ENCODE results near the gene CDK3. TPM values are rescaled to one million over a fixed set of nuclear protein-coding genes. Genes with fewer than 3 reads are reported as not detected.

CDK3 gene
- total RNA-seq, 2 donors from 2014 or later, result 8.7 to 9.1 TPM

GRCh38 chr17:75998327-75998795 is 2.3 kb upstream of the CDK3 start:
- DNase-seq (no peak), ATAC-seq (replicated peaks in 1 of 2) (no peak)
- peak overlapping the region in 1 of 2 donors; percentile 15 for H3K4me3 Mint-ChIP-seq
- H3K36me3 Mint-ChIP-seq (ENCODE audit: insufficient read depth in 2 of 2), result no peaks in the 10 kb centered on the region
- H3K4me1 Mint-ChIP-seq (ENCODE audit: low read depth), result peaks cover 21% of the 10 kb centered on the region
- H3K27me3 Mint-ChIP-seq (ENCODE audit: low read depth), result no peaks in the 10 kb centered on the region
- H3K9me3 Mint-ChIP-seq, result no peaks in the 10 kb centered on the region
- H3K27ac Mint-ChIP-seq, result peak overlapping the region; percentile 62

DNA sequence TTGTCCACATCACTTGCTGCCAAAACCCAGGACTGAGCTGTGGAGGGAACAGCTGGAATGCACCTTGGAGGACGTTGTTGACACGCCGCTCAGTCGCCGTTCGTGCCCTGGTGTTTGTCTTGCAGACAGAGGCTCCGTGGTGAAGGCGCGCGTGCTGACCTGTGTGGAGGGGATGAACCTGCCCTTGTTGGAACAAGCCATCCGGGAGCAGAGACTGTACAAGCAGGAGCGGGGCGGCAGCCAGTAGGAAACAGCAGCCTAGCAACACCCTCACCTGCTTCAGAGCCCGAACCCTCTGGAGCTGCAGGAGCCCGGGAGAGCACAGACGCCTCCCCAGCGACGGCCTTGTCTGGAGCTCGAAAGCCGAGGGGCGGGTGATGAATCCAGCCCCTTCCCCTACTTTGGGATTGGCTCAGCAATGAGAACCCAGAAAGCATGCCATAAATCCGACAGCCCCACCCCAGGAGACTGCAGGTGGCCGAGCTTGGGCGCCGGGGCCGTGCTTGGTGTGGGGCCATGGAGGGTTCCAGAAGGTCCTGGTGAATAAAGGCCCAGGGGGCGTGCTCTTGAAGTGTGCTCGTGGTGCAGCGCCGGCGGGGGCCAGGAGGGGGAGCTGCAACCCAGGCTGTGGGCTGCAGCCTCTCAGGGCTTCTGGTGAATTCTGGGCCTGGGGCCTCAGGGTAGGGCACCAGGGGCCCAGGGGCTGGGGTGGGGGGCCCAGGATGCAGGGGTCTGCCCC is 470 bp upstream of the CDK3 start:
- Mint-ChIP-seq H3K9me3 (no peaks in the 10 kb centered on the region), H3K4me3 (no peak overlapping the region), H3K27me3 (ENCODE audit: low read depth) (no peaks in the 10 kb centered on the region), H3K36me3 (ENCODE audit: insufficient read depth in 2 of 2) (no peaks in the 10 kb centered on the region), H3K27ac (no peak overlapping the region), H3K4me1 (ENCODE audit: low read depth) (peaks cover 21% of the 10 kb centered on the region)
- ATAC-seq (replicated peaks in 1 of 2), result peak; percentile 70 to 75
- DNase-seq, result peak; percentile 70 to 80

- ATAC-seq (replicated peaks in 1 of 2) (no peak), DNase-seq (no peak)
- H3K36me3 Mint-ChIP-seq (ENCODE audit: insufficient read depth in 2 of 2), result no peaks in the 10 kb centered on the region
- H3K4me3 Mint-ChIP-seq, result no peak overlapping the region
- H3K27ac Mint-ChIP-seq, result no peak overlapping the region
- H3K4me1 Mint-ChIP-seq (ENCODE audit: low read depth), result peaks cover 7% of the 10 kb centered on the region
- no peaks in the 10 kb centered on the region for H3K27me3 Mint-ChIP-seq (ENCODE audit: low read depth)
- H3K9me3 Mint-ChIP-seq, result no peaks in the 10 kb centered on the region
These were observed 1.4 kb downstream of the CDK3 start for GRCh38 chr17:76002100-76002499.

- Mint-ChIP-seq H3K27ac (no peak overlapping the region), H3K4me1 (ENCODE audit: low read depth) (no peaks in the 10 kb centered on the region), H3K4me3 (no peak overlapping the region), H3K36me3 (ENCODE audit: insufficient read depth in 2 of 2) (no peaks in the 10 kb centered on the region), H3K27me3 (ENCODE audit: low read depth) (no peaks in the 10 kb centered on the region), H3K9me3 (no peaks in the 10 kb centered on the region)
- ATAC-seq (replicated peaks in 1 of 2) (no peak), DNase-seq (no peak)
These were observed 3.3 kb downstream of the CDK3 start for GRCh38 chr17:76003915-76004314.

- Mint-ChIP-seq H3K27me3 (ENCODE audit: low read depth) (no peaks in the 10 kb centered on the region), H3K9me3 (no peaks in the 10 kb centered on the region), H3K4me3 (no peak overlapping the region), H3K36me3 (ENCODE audit: insufficient read depth in 2 of 2) (no peaks in the 10 kb centered on the region), H3K27ac (no peak overlapping the region), H3K4me1 (ENCODE audit: low read depth) (no peaks in the 10 kb centered on the region)
- no peak for ATAC-seq (replicated peaks in 1 of 2)
- DNase-seq, result no peak
These were observed 4.2 kb downstream of the CDK3 start for GRCh38 chr17:76004750-76005262.

- Mint-ChIP-seq H3K27me3 (ENCODE audit: low read depth) (no peaks in the 10 kb centered on the region), H3K36me3 (ENCODE audit: insufficient read depth in 2 of 2) (no peaks in the 10 kb centered on the region), H3K4me3 (no peak overlapping the region), H3K27ac (peak overlapping the region; percentile 0), H3K4me1 (ENCODE audit: low read depth) (no peaks in the 10 kb centered on the region), H3K9me3 (no peaks in the 10 kb centered on the region)
- peak; percentile 70 to 73 for ATAC-seq (replicated peaks in 1 of 2)
- peak; percentile 83 to 91 for DNase-seq
These were observed 4.9 kb downstream of the CDK3 start for GRCh38 chr17:76005263-76006149.

DNA sequence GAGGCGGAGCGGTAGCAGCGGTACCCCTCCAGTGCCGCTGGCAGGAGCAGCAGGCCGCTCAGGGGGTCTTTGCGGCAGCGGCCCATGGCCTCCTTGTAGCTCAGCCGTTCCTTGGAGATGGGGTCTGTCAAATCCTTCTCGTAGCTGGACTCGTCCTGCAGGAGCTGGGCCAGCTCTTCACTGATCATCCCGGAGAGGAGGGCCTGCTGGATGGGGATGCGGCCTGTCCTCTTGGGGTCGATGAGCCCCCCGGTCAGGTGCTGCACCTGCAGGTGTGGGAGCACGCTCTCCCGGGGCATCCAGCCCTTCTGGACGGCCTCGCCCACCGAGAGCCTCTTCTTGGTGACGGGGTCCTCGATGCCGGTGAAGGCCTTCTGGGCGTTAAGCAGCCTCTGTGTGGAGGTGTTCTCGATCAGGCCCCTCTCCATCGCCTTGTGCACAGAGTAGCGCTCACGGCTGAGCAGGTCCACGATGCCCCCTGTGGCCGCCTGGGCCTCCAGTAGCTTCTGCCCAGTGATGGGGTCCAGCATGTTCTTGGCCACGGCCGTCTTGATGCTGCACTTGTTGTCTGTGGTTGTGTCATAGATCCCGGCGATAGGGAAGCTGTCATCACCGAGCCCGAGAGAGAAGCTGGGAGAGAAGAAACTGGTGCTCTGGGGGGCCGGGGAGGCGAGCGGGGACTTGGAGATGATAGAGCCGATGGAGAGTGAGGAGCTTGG is 6.6 kb downstream of the CDK3 start:
- no peaks in the 10 kb centered on the region for H3K27me3 Mint-ChIP-seq (ENCODE audit: low read depth)
- no peak overlapping the region for H3K4me3 Mint-ChIP-seq
- no peaks in the 10 kb centered on the region for H3K9me3 Mint-ChIP-seq

DNA sequence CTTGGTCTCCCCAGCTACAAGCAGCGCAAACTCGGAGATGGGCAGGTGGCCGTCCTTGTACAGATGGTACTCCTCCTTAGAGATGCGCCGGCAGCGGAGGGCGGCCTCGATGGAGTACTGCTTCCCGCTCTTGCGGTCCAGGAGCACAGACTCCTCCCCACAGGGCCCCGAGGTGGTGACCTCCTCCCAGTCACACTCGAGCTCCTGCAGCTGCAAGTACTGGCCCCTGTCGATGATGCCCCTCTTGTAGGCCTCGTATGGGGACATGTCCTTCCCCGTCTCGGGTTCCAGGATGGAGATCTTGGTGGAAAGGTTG is 7.2 kb downstream of the CDK3 start:
- Mint-ChIP-seq H3K27ac (no peak overlapping the region), H3K4me1 (ENCODE audit: low read depth) (no peaks in the 10 kb centered on the region), H3K9me3 (no peaks in the 10 kb centered on the region), H3K36me3 (ENCODE audit: insufficient read depth in 2 of 2) (no peaks in the 10 kb centered on the region), H3K27me3 (ENCODE audit: low read depth) (no peaks in the 10 kb centered on the region), H3K4me3 (no peak overlapping the region)
- ATAC-seq (replicated peaks in 1 of 2) (no peak), DNase-seq (no peak)

More for the DNA sequence above, 6.6 kb downstream of the CDK3 start:
- no peaks in the 10 kb centered on the region for H3K4me1 Mint-ChIP-seq (ENCODE audit: low read depth)
- no peaks in the 10 kb centered on the region for H3K36me3 Mint-ChIP-seq (ENCODE audit: insufficient read depth in 2 of 2)
- no peak for ATAC-seq (replicated peaks in 1 of 2)
- no peak overlapping the region for H3K27ac Mint-ChIP-seq
- DNase-seq, result no peak

DNA sequence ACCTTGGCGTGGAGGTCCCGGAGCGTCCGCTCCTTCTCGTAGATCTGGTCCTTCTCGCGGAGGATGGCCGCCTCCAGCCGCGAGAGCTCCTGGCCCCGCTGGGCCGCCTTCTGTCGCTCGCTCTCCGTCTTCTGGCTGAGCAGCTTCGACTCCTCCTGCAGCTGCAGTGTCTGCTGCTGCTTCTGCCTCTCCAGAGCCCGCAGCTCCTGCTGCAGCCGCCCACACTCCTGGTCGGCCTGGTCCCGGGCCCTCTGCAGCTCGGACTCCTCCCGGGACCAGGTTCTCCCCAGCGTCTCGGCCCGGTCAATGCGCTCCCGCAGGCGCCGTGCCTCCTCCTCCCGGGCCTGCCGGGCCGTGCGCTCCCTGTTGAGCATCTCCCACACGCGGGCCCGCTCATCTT is 7.6 kb downstream of the CDK3 start:
- Mint-ChIP-seq H3K36me3 (ENCODE audit: insufficient read depth in 2 of 2) (no peaks in the 10 kb centered on the region), H3K4me1 (ENCODE audit: low read depth) (no peaks in the 10 kb centered on the region), H3K9me3 (no peaks in the 10 kb centered on the region), H3K4me3 (no peak overlapping the region), H3K27ac (no peak overlapping the region), H3K27me3 (ENCODE audit: low read depth) (no peaks in the 10 kb centered on the region)
- DNase-seq (no peak), ATAC-seq (replicated peaks in 1 of 2) (no peak)

DNA sequence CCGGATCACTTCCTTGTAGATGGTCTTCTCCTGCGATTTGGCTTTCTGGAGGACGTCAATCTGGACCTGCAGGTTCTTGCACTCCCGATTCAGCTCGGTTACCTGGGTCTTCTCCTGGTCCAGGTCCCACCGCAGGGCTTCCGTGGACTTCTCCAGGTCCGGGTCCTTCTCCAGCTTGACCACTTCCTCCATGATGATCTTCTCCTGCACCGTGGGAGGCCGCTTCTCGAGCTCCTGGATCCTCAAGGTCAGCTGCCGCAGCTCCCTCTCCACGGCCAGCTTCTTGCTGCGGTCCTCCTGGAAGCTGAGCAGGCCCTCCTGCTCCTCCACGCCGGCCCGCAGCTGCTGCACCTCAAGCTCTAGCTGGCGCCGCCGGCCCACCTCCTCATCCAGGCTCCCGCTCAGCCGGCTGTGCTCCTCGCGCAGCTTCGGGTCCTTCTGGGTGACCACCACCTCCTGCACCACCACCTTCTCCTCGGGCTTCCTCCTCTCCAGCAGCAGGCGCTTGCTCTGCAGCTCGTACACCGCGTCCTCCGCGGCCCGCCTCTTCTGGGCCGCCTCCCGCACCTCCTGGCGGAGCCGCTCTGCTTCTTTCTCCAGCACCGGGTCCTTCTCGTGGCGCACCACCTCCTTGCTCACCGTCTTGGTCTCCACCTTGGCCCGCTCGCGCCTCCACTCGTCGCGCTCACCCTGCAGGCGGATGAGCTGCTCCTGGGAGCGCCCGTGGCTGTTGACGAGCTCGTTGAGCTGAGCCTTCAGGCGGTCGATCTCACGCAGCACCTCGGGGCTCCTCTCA is 8.2 kb downstream of the CDK3 start:
- H3K36me3 Mint-ChIP-seq (ENCODE audit: insufficient read depth in 2 of 2), result no peaks in the 10 kb centered on the region
- no peak overlapping the region for H3K27ac Mint-ChIP-seq
- no peaks in the 10 kb centered on the region for H3K9me3 Mint-ChIP-seq
- peaks cover under 1% of the 10 kb centered on the region for H3K4me1 Mint-ChIP-seq (ENCODE audit: low read depth)
- no peaks in the 10 kb centered on the region for H3K27me3 Mint-ChIP-seq (ENCODE audit: low read depth)
- DNase-seq (no peak), ATAC-seq (replicated peaks in 1 of 2) (no peak)
- H3K4me3 Mint-ChIP-seq, result no peak overlapping the region

GRCh38 chr17:76009447-76009846 is 8.8 kb downstream of the CDK3 start:
- ATAC-seq (replicated peaks in 1 of 2) (no peak), DNase-seq (no peak)
- peaks cover 7% of the 10 kb centered on the region for H3K4me1 Mint-ChIP-seq (ENCODE audit: low read depth)
- no peak overlapping the region for H3K27ac Mint-ChIP-seq
- no peak overlapping the region for H3K4me3 Mint-ChIP-seq
- no peaks in the 10 kb centered on the region for H3K9me3 Mint-ChIP-seq
- no peaks in the 10 kb centered on the region for H3K27me3 Mint-ChIP-seq (ENCODE audit: low read depth)
- H3K36me3 Mint-ChIP-seq (ENCODE audit: insufficient read depth in 2 of 2), result no peaks in the 10 kb centered on the region

- Mint-ChIP-seq H3K36me3 (ENCODE audit: insufficient read depth in 2 of 2) (no peaks in the 10 kb centered on the region), H3K27ac (no peak overlapping the region), H3K4me3 (no peak overlapping the region), H3K9me3 (no peaks in the 10 kb centered on the region), H3K27me3 (ENCODE audit: low read depth) (no peaks in the 10 kb centered on the region), H3K4me1 (ENCODE audit: low read depth) (peaks cover 8% of the 10 kb centered on the region)
- DNase-seq (no peak), ATAC-seq (replicated peaks in 1 of 2) (no peak)
These were observed 9.5 kb downstream of the CDK3 start for GRCh38 chr17:76009969-76010661.

All from activated T-cell treated with anti-CD3 and anti-CD28 coated beads, Interleukin-2, amount 50 U/mL, for 72 hours (primary cell).